Measurements from ENCODE around the gene PDE11A.

Gene PDE11A

DNA sequence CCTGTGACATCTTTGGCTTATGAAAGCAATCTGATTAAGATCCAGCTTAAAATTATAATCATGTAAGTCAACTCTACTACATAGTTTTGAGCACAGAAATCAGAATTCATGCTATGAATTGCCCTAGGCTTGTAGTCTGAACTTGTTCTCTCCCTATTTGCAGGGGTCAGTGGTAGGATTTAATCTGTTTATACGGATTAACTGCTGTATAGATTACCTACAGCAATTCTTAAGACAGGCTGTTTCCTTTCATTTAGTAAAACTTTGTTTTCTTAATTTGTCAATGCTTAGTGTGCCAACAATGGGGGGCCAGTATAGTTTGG, 287.9 kb downstream of the PDE11A start:
- Histone ChIP-seq H3K9ac (ENCODE audit: low read length) (no peak overlapping the region), H3K9me2 (replicated peaks; ENCODE audit: insufficient read depth, low read length) (no peaks in the 10 kb centered on the region), H2AFZ (ENCODE audit: low read depth, low read length, severe bottlenecking) (no peak overlapping the region), H3K9me3 (ENCODE audit: insufficient read depth, low read length) (no peaks in the 10 kb centered on the region), H4K20me1 (ENCODE audit: low read depth, low read length) (no peaks in the 10 kb centered on the region), H3F3A (ENCODE audit: insufficient read depth) (no peaks in the 10 kb centered on the region), H3K27me3 (ENCODE audit: low read length) (no peaks in the 10 kb centered on the region), H3K27ac (ENCODE audit: low read depth, low read length) (no peak overlapping the region), H3K79me2 (ENCODE audit: insufficient read depth, low read length) (no peaks in the 10 kb centered on the region), H3K4me2 (ENCODE audit: low read depth, low read length, poor library complexity, severe bottlenecking) (no peak overlapping the region), H3K36me3 (ENCODE audit: low read length) (no peaks in the 10 kb centered on the region), H3K4me3 (ENCODE audit: insufficient read depth, low read length, poor library complexity, severe bottlenecking) (no peak overlapping the region)
- TF ChIP-seq EZH2phosphoT487 (conservative IDR thresholded peaks at IDR 0.05; ENCODE audit: low read length): no peak
- TF ChIP-seq, protein P1, sequence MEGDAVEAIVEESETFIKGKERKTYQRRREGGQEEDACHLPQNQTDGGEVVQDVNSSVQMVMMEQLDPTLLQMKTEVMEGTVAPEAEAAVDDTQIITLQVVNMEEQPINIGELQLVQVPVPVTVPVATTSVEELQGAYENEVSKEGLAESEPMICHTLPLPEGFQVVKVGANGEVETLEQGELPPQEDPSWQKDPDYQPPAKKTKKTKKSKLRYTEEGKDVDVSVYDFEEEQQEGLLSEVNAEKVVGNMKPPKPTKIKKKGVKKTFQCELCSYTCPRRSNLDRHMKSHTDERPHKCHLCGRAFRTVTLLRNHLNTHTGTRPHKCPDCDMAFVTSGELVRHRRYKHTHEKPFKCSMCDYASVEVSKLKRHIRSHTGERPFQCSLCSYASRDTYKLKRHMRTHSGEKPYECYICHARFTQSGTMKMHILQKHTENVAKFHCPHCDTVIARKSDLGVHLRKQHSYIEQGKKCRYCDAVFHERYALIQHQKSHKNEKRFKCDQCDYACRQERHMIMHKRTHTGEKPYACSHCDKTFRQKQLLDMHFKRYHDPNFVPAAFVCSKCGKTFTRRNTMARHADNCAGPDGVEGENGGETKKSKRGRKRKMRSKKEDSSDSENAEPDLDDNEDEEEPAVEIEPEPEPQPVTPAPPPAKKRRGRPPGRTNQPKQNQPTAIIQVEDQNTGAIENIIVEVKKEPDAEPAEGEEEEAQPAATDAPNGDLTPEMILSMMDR (IDR thresholded peaks at IDR 0.05; ENCODE audit: insufficient read depth, low read length, poor library complexity, severe bottlenecking): no peak

DNA sequence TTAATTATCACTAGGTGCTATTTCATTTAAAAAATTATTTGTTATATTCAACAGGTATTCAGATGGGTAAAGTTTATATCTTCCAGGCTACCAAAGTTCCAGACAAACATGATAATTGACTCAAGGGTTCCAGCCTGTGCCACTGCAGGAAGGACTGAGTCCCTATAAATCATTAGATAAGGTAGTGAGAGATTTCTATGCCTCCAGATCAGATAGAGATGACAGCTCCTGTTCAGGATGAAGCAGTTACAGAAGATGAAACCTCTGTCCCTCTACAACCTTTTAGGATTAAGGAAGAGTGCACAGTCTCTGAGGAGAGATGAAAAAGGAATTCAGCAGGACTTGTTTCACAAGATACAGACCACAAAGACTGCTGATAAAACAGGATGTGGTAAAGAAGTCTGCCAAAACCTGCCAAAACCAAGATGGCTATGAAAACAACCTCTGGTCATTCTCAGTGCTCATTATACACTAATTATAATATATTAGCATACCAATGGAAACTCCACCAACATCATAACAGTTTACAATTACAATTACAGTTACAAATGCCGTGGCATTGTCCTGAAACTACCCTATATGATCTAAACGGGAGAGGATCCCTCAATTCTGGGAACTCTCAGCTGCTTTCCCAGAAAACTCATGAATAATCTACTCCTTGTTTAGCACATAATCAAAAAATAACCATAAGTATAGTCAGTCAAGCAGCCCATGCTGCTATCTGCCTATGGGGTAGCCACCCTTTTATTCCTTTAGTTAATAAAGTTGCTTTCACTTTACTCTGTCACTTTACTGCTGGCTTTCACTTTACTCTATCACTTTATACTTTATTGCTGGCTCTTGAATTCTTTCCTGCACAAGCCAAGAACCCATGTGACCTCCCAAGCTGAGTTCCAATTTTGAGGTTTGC, 288.5 kb downstream of the PDE11A start:
- Histone ChIP-seq H3K27ac (ENCODE audit: low read depth, low read length) (no peak overlapping the region), H3K9ac (ENCODE audit: low read length) (no peak overlapping the region)

DNA sequence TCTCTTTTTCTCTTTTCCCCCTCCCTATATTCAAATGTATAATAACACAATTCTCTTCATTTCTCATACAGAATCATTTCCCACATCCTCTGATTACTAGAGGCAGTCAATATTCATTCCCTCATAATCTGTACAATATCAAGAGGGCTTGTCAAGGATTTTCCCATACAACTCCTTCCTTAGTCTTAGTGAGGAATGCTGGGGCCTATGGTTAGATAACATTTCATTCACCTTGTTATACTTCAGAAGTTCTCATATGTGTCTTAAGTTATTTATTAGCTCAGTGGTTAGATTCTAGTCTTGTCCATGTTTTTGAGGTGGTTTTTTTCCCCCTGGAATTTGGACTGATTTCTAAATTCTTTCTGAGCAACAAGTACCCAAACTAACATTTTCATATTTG, 289.5 kb downstream of the PDE11A start:
- no peak for TF ChIP-seq EZH2phosphoT487 (conservative IDR thresholded peaks at IDR 0.05; ENCODE audit: low read length)
- TF ChIP-seq, protein P1 (IDR thresholded peaks at IDR 0.05; ENCODE audit: insufficient read depth, low read length, poor library complexity, severe bottlenecking): no peak
- H3K27ac ChIP-seq (ENCODE audit: low read depth, low read length): no peak overlapping the region

More for the DNA sequence above, 288.5 kb downstream of the PDE11A start:
- Histone ChIP-seq H3F3A (ENCODE audit: insufficient read depth) (no peaks in the 10 kb centered on the region), H3K79me2 (ENCODE audit: insufficient read depth, low read length) (no peaks in the 10 kb centered on the region), H4K20me1 (ENCODE audit: low read depth, low read length) (no peaks in the 10 kb centered on the region), H3K4me2 (ENCODE audit: low read depth, low read length, poor library complexity, severe bottlenecking) (no peak overlapping the region), H3K4me3 (ENCODE audit: insufficient read depth, low read length, poor library complexity, severe bottlenecking) (no peak overlapping the region), H2AFZ (ENCODE audit: low read depth, low read length, severe bottlenecking) (no peak overlapping the region), H3K9me3 (ENCODE audit: insufficient read depth, low read length) (no peaks in the 10 kb centered on the region), H3K36me3 (ENCODE audit: low read length) (no peaks in the 10 kb centered on the region), H3K9me2 (replicated peaks; ENCODE audit: insufficient read depth, low read length) (no peaks in the 10 kb centered on the region), H3K27me3 (ENCODE audit: low read length) (no peaks in the 10 kb centered on the region)
- no peak for TF ChIP-seq EZH2phosphoT487 (conservative IDR thresholded peaks at IDR 0.05; ENCODE audit: low read length)
- TF ChIP-seq, protein P1 (IDR thresholded peaks at IDR 0.05; ENCODE audit: insufficient read depth, low read length, poor library complexity, severe bottlenecking): no peak

More for the DNA sequence above, 289.5 kb downstream of the PDE11A start:
- no peaks in the 10 kb centered on the region for H3K79me2 ChIP-seq (ENCODE audit: insufficient read depth, low read length)
- no peaks in the 10 kb centered on the region for H3K9me2 ChIP-seq (replicated peaks; ENCODE audit: insufficient read depth, low read length)
- no peak overlapping the region for H2AFZ ChIP-seq (ENCODE audit: low read depth, low read length, severe bottlenecking)
- no peaks in the 10 kb centered on the region for H4K20me1 ChIP-seq (ENCODE audit: low read depth, low read length)
- H3K27me3 ChIP-seq (ENCODE audit: low read length): no peaks in the 10 kb centered on the region
- H3F3A ChIP-seq (ENCODE audit: insufficient read depth): no peaks in the 10 kb centered on the region
- no peak overlapping the region for H3K9ac ChIP-seq (ENCODE audit: low read length)
- no peaks in the 10 kb centered on the region for H3K36me3 ChIP-seq (ENCODE audit: low read length)
- H3K4me2 ChIP-seq (ENCODE audit: low read depth, low read length, poor library complexity, severe bottlenecking): no peak overlapping the region
- no peaks in the 10 kb centered on the region for H3K9me3 ChIP-seq (ENCODE audit: insufficient read depth, low read length)
- H3K4me3 ChIP-seq (ENCODE audit: insufficient read depth, low read length, poor library complexity, severe bottlenecking): no peak overlapping the region

Measured in SU-DHL-6 (cell line).